ENCODE results near the gene NIT1.
A peak's percentile ranks its signal among the peaks of the same experiment; 100 is the strongest.
"Not testable (repeated sequence)": the region's sequence is repeated elsewhere in the genome, so short reads cannot be mapped to it uniquely, and the experiment has no call there.

NIT1 gene

GRCh38 chr1:161113915-161114314, 4.0 kb upstream of the NIT1 start:
- DNase-seq (ENCODE audit: low spot score), result no peak

GRCh38 chr1:161114556-161114955, 3.3 kb upstream of the NIT1 start:
- DNase-seq (ENCODE audit: low spot score), result no peak

- no peak for DNase-seq (ENCODE audit: low spot score)
Observed at GRCh38 chr1:161115132-161115711, 2.7 kb upstream of the NIT1 start.

GRCh38 chr1:161115961-161116360, 1.9 kb upstream of the NIT1 start:
- not testable (repeated sequence) for DNase-seq (ENCODE audit: low spot score)

- no peak for DNase-seq (ENCODE audit: low spot score)
Observed at GRCh38 chr1:161119092-161119903, 1.4 kb downstream of the NIT1 start.

GRCh38 chr1:161121042-161121650, 3.2 kb downstream of the NIT1 start:
- no peak for DNase-seq (ENCODE audit: low spot score)

GRCh38 chr1:161121834-161122233, 3.9 kb downstream of the NIT1 start:
- no peak for DNase-seq (ENCODE audit: low spot score)

- no peak for DNase-seq (ENCODE audit: low spot score)
Observed at GRCh38 chr1:161122967-161123366, 5.1 kb downstream of the NIT1 start.

GRCh38 chr1:161127649-161128048, 9.7 kb downstream of the NIT1 start:
- DNase-seq (ENCODE audit: low spot score), result no peak

- no peak for DNase-seq (ENCODE audit: low spot score)
Observed at GRCh38 chr1:161128591-161129420, 10.9 kb downstream of the NIT1 start.

- DNase-seq (ENCODE audit: low spot score), result no peak
Observed at GRCh38 chr1:161130266-161130665, 12.4 kb downstream of the NIT1 start.

GRCh38 chr1:161131523-161132409, 13.9 kb downstream of the NIT1 start:
- no peak for DNase-seq (ENCODE audit: low spot score)

- DNase-seq (ENCODE audit: low spot score), result peak; percentile 85
Observed at GRCh38 chr1:161132410-161133219, 14.7 kb downstream of the NIT1 start, which contains the start of gene DEDD. Gene DEDD (minus strand): TSS chr1:161132667. CDS start chr1:161124462, 8,205 bp downstream.

GRCh38 chr1:161133220-161133740, 15.4 kb downstream of the NIT1 start:
- no peak for DNase-seq (ENCODE audit: low spot score)

- no peak for DNase-seq (ENCODE audit: low spot score)
Observed at GRCh38 chr1:161137881-161138280, 20.0 kb downstream of the NIT1 start.

- no peak for DNase-seq (ENCODE audit: low spot score)
Observed at GRCh38 chr1:161138431-161138830, 20.5 kb downstream of the NIT1 start.

- DNase-seq (ENCODE audit: low spot score), result peak; percentile 53
Observed at GRCh38 chr1:161139766-161140165, 21.9 kb downstream of the NIT1 start.

- DNase-seq (ENCODE audit: low spot score), result no peak
Observed at GRCh38 chr1:161140755-161141400, 23.0 kb downstream of the NIT1 start.

GRCh38 chr1:161145832-161146231, 27.9 kb downstream of the NIT1 start:
- no peak for DNase-seq (ENCODE audit: low spot score)

- no peak for DNase-seq (ENCODE audit: low spot score)
Observed at GRCh38 chr1:161153176-161153575, 35.3 kb downstream of the NIT1 start.
